Right renal cortex interstitium (tissue), 3 donors: ENCODE data around the gene GTF2H1. TPM values are rescaled to one million over a fixed set of nuclear protein-coding genes. Genes with fewer than 3 reads are reported as not detected.

Experiments used
- DNase-seq, 3 donors: peaks; one replicate each; pipeline ENCODE4 v3.0.0-alpha.2; 2013; ENCODE audit warnings: low read depth in 3 of 3, low spot score in 2 of 3
- polyA plus RNA-seq, 3 donors: library from polyadenylated mRNA; unstranded; fragments of 120-200 nt; gene quantifications; one replicate each; pipeline ENCODE4 v1.2.1, GENCODE V29; 2013; ENCODE audit not compliant: insufficient read length in 3 of 3

The GTF2H1 gene
- polyA plus RNA-seq, 3 donors: 55.2 to 57.7 (median 55.3) TPM

DNA sequence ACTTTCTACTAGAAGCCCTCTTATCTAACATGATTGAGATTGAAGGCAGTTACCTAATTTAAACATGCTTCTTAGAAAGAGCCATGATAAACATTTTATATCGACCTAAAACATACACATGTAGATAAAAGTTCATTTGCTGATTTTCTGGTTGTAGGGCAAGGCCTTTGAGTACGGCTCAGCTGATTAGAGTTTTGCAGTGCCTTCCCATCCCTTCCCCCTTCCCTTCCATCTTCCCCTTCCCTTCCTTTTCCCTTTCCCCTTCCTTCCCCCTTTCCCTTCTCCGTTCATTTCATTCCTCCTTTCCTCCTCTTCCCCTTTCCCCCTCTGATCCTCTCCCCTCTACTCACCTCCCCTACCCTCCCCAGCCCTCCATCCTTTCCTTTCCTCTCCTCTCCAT lies 94.1 kb downstream of the GTF2H1 start:
- no peak for DNase-seq

Other genes with a start within 250 kb of the GTF2H1 start
- gene SAAL1, start 216.5 kb upstream of the GTF2H1 start, polyA plus RNA-seq: 10 to 100 TPM; 25.0 to 27.8 (median 26.6) TPM
- gene MRGPRX3, start 190.0 kb upstream of the GTF2H1 start, polyA plus RNA-seq: not detected
- not detected for gene MRGPRX4, start 149.7 kb upstream of the GTF2H1 start, polyA plus RNA-seq
- gene SAA4, start 85.8 kb upstream of the GTF2H1 start, polyA plus RNA-seq: not detected
- gene SAA2, start 73.9 kb upstream of the GTF2H1 start, polyA plus RNA-seq: under 1 TPM in 1 of 3 donors, not detected in 2; 0.15 TPM
- not detected for gene SAA1, start 56.3 kb upstream of the GTF2H1 start, polyA plus RNA-seq
- 10 to 100 TPM; 22.9 to 23.2 (median 23.1) TPM for gene HPS5, start 427 bp upstream of the GTF2H1 start, polyA plus RNA-seq
- gene LDHA, start 72.0 kb downstream of the GTF2H1 start, polyA plus RNA-seq: 100 to 1,000 TPM; 273 to 313 (median 277) TPM
- gene LDHC, start 89.8 kb downstream of the GTF2H1 start, polyA plus RNA-seq: 1 to 10 TPM in 1 of 3 donors, under 1 TPM in 1, not detected in 1; 0.21 to 1.5 TPM
- 1 to 10 TPM in 1 of 3 donors, under 1 TPM in 2; 0.44 to 1.2 (median 0.65) TPM for gene LDHAL6A, start 133.3 kb downstream of the GTF2H1 start, polyA plus RNA-seq
- 100 to 1,000 TPM; 183 to 199 (median 192) TPM for gene TSG101, start 204.4 kb downstream of the GTF2H1 start, polyA plus RNA-seq